Heart right ventricle (tissue), 16 donors: Measurements from ENCODE around the gene TSHR. TPM values are rescaled to one million over a fixed set of nuclear protein-coding genes. Genes with fewer than 3 reads are reported as not detected.
A peak's percentile ranks its signal among the peaks of the same experiment; 100 is the strongest.

Experiments used
- ATAC-seq, 8 donors: fragments of 200-7000 bp; cut with Tn5 transposase; one replicate each; pipeline ENCODE4 v1.9.1; 2020; ENCODE audit warnings: mild to moderate bottlenecking in 8 of 8, moderate library complexity in 8 of 8, moderate number of reproducible peaks in 1 of 8
- DNase-seq, 2 donors: peaks; one replicate each; pipeline ENCODE4 v3.0.0-alpha.2; 2020
- H3K27ac ChIP-seq, 10 donors: fragments of 200-600 bp; sonication (generic) in 2 of 10; one replicate each; pipeline versions ENCODE4 v1.5.0 to v1.8.0; 2020 to 2022; ENCODE audit warnings: mild to moderate bottlenecking in 3 of 10
- H3K27me3 ChIP-seq, 7 donors: fragments of 200-600 bp; one replicate each; pipeline ENCODE4 v1.8.0; 2021 to 2022; ENCODE audit warnings: mild to moderate bottlenecking in 2 of 7
- H3K36me3 ChIP-seq, 9 donors: fragments of 200-600 bp; sonication (generic) in 1 of 9; one replicate each; pipeline versions ENCODE4 v1.5.0 to v1.8.0; 2020 to 2022; ENCODE audit warnings: mild to moderate bottlenecking in 2 of 9
- H3K4me1 ChIP-seq, 9 donors: fragments of 200-600 bp; sonication (generic) in 1 of 9; one replicate each; pipeline versions ENCODE4 v1.5.0 to v1.8.0; 2020 to 2022; ENCODE audit warnings: mild to moderate bottlenecking in 4 of 9
- H3K4me3 ChIP-seq, 10 donors: fragments of 200-600 bp; sonication (generic) in 2 of 10; one replicate each; pipeline versions ENCODE4 v1.5.0 to v1.8.0; 2020 to 2022; ENCODE audit warnings: mild to moderate bottlenecking in 7 of 10, moderate library complexity in 2 of 10
- H3K9me3 ChIP-seq, 11 donors: fragments of 200-600 bp in 10 of 11; sonication (generic) in 2 of 11; one replicate each; pipeline versions ENCODE4 v1.5.0 to v1.8.0; 2013 to 2022; ENCODE audit warnings: mild to moderate bottlenecking in 2 of 11, control low read depth in 1 of 11, moderate library complexity in 1 of 11
- CTCF ChIP-seq, 9 donors: fragments of 200-600 bp; sonication (generic) in 2 of 9; IDR thresholded peaks; one replicate each; pipeline versions ENCODE4 v1.5.0 to v1.8.0; 2021 to 2022; ENCODE audit warnings: antibody characterized with exemption in 9 of 9, mild to moderate bottlenecking in 5 of 9, moderate library complexity in 1 of 9
- WGBS, 2 donors: extraction: QIAGEN DNeasy Blood & Tissue Kit; methylation state at CpG; one replicate each; pipeline ENCODE4 v1.1.7; 2013; ENCODE audit warnings: inconsistent platforms in 1 of 2; 5-methylcytosine and 5-hydroxymethylcytosine counted together
- intact Hi-C, 10 donors: fragments of 100-400 bp; cut with DNase I; formaldehyde crosslinking; loops; one replicate each; pipeline versions ENCODE4 v1.11.1 to v1.14.2; 2022
- polyA plus RNA-seq, 2 donors: library from polyadenylated mRNA; stranded (reverse); fragments of 200-250 nt; gene quantifications; one replicate each; pipeline ENCODE4 v1.2.3, GENCODE V29; 2013
- total RNA-seq, 10 donors: library from RNA; stranded (reverse); fragmentation: NEBNext Ultra II Directional in 3 of 10; extraction: Animal tissue kit (Norgen Biotek cat#: 25700) in 3 of 10; gene quantifications; one replicate each; pipeline versions ENCODE4 v1.2.1 to v1.2.4, GENCODE V29; 2021 to 2023
- donor health status: Arrhythmogenic right ventricular cardiomyopathy.
- donor health status: ischemic (EF 13 %, LVEDD 7.1; RV severe dilation, severe dysfunction).
- donor health status: healthy with polysubstance abuse.
- donor health status: DM: no; HTN: yes; CAD: no.
- donor health status: DM: no; HTN: no; CAD: no.
- donor health status: ischemic (EF 25% LVEDD 6.9; RV normal size, moderate dysfunction).
- donor health status: ischemic (EF 25% LVEDD 5.7; RV mildly dilated, moderate dysfunction).
- donor health status: healthy.
- donor health status: DM: yes; HTN: yes; CAD: no.
- donor health status: Ischemic cardiomyopathy.
- donor health status: ischemic (EF 35%, LVEDD 5.7; RV mildly dilated, moderate dysfunction).
- donor health status: nonischemic (EF 11% LVEDD 7.7; RV severe dilation, severe dysfunction).
- donor health status: DM: yes; HTN: yes; CAD: no.
- donor health status: PGD.
- donor health status: ischemic (EF 29% LVEDD 5.4; RV normal size, mild dysfunction).
- donor health status: nonischemic (EF 23%, LVEDD 6.1; RV moderate dilation, normal function).

Gene TSHR
- total and polyA plus RNA-seq, 12 donors: 0.04 TPM; not detected in 11

GRCh38 chr14:81179631-81180030 is 224.2 kb downstream of the TSHR start:
- no peak for DNase-seq
- peaks cover 0 to 58% (median 0%) of the 10 kb centered on the region in 9 donors for H3K36me3 ChIP-seq
- intact Hi-C loops: loop anchor here in 1 of 10 donors (10.0 kb wide), 1 partner anchor 225 kb away; the partner anchor contains the start of gene TSHR
- peak overlapping the region in 1 of 10 donors; percentile 37 for H3K27ac ChIP-seq
- WGBS, 2 donors: 92 to 96% methylated on average over 2 of the region's 2 CpGs
- ATAC-seq: no peak
- no peaks in the 10 kb centered on the region for H3K27me3 ChIP-seq
- peaks cover 0 to 50% (median 16%) of the 10 kb centered on the region in 9 donors for H3K4me1 ChIP-seq
- H3K4me3 ChIP-seq: no peak overlapping the region
- no peak for TF ChIP-seq CTCF (IDR thresholded peaks at IDR 0.05)
- no peaks in the 10 kb centered on the region for H3K9me3 ChIP-seq

- H3K36me3 ChIP-seq: peaks cover 0 to 98% (median 18%) of the 10 kb centered on the region in 9 donors
- peaks cover 0 to 8% (median 2%) of the 10 kb centered on the region in 9 donors for H3K4me1 ChIP-seq
- no peak for TF ChIP-seq CTCF (IDR thresholded peaks at IDR 0.05)
Observed at GRCh38 chr14:81187832-81188522, 232.6 kb downstream of the TSHR start.

DNA sequence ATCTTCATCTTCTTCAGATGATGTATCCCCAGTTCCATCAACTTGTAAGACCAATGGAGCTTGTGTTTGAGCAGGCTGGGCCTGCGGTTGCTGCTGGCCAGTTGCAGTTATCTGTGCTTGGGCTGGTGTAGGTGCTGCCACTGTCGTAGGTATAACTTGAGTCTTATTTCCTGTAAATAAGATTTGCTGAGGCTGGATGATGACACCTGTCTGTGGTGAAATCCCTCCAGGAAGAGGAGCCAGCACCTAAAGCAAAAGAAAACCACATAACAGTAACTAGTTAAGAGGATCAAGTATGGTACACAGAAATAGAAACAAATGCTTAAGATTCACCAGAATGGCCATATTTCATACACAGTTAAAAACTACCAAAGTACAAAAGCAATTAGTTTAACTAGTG is 237.2 kb downstream of the TSHR start:
- Histone ChIP-seq H3K9me3 (no peaks in the 10 kb centered on the region), H3K27me3 (no peaks in the 10 kb centered on the region), H3K36me3 (peaks cover 0 to 98% (median 45%) of the 10 kb centered on the region in 9 donors), H3K4me3 (no peak overlapping the region), H3K27ac (no peak overlapping the region), H3K4me1 (no peaks in the 10 kb centered on the region)
- TF ChIP-seq CTCF (IDR thresholded peaks at IDR 0.05): no peak
- intact Hi-C loops: no loop called here
- ATAC-seq: no peak
- 92 to 95% methylated on average over 2 of the region's 2 CpGs for WGBS, 2 donors
- no peak for DNase-seq

More at GRCh38 chr14:81187832-81188522, 232.6 kb downstream of the TSHR start:
- Histone ChIP-seq H3K9me3 (no peaks in the 10 kb centered on the region), H3K27me3 (no peaks in the 10 kb centered on the region), H3K27ac (no peak overlapping the region), H3K4me3 (no peak overlapping the region)
- intact Hi-C loops: no loop called here
- DNase-seq (no peak), ATAC-seq (no peak)
- WGBS, 2 donors: 96% methylated on average over 5 of the region's 5 CpGs

DNA sequence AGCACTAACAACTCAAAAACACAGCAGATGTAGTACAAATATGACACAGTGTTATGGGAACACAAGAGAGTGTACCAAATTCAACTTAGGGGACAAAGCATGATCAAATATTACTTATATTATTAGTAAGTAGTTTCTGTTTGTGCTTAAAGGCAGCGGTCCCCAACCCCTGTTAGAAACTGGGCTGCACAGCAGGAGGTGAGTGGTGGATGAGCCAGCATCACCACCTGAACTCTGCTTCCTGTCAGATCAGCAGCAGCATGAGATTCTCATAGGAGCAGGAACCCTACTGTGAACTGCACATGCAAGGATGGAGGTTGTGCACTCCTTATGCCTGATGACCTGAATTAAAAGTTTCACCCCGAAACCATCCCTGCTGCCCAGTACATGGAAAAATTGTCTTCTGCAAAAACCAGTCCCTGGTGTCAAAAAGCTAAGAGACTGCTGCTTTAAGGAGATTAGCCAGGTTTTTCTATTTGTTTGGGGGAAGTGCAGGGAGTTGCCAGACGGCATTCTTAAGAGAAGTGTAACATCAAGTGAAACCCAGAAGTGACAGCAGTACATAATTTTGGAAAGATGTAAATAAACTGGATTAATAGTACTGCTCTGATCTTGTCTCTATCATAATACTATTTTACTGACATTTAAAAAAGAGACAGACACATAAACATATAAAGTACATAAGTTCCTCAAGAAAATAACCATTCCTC is 238.7 kb downstream of the TSHR start:
- H3K27me3 ChIP-seq: no peaks in the 10 kb centered on the region
- no peak overlapping the region for H3K4me3 ChIP-seq
- TF ChIP-seq CTCF (IDR thresholded peaks at IDR 0.05): no peak
- intact Hi-C loops: no loop called here
- H3K27ac ChIP-seq: no peak overlapping the region
- H3K4me1 ChIP-seq: no peaks in the 10 kb centered on the region
- ATAC-seq (no peak), DNase-seq (no peak)
- no peaks in the 10 kb centered on the region for H3K9me3 ChIP-seq
- H3K36me3 ChIP-seq: peaks cover 0 to 99% (median 45%) of the 10 kb centered on the region in 9 donors
- WGBS, 2 donors: 85 to 94% methylated on average over 3 of the region's 3 CpGs

Other genes with a start within 250 kb of the TSHR start
- 1 to 10 TPM; 2.1 to 4.9 (median 3.8) TPM for gene CEP128, start 13.9 kb upstream of the TSHR start, total RNA-seq
- 1 to 10 TPM in 1 of 2 donors, under 1 TPM in 1; 0.93 to 2.2 TPM for gene CEP128, start 13.9 kb upstream of the TSHR start, polyA plus RNA-seq